ENCODE data around the gene CACNA1F.

CACNA1F gene

GRCh38 chrX:49212861-49213260 lies 20.3 kb downstream of the CACNA1F start:
- H3K9me3 ChIP-seq (ENCODE audit: control insufficient read depth, low read length): peaks cover 6% of the 10 kb centered on the region
- H3K4me1 ChIP-seq (ENCODE audit: control insufficient read depth, insufficient read depth, low read depth, low read length): no peaks in the 10 kb centered on the region
- H3K36me3 ChIP-seq (ENCODE audit: control insufficient read depth in 1 of 2, insufficient read depth in 2 of 2, low read depth in 1 of 2, low read length in 2 of 2): no peaks in the 10 kb centered on the region
- no peak overlapping the region for H3K9ac ChIP-seq (ENCODE audit: low read length)
- no peak overlapping the region for H3K14ac ChIP-seq (ENCODE audit: low read length in 2 of 2)
- H2AFZ ChIP-seq (ENCODE audit: low read depth, low read length): no peak overlapping the region
- no peak for DNase-seq
- no peak overlapping the region for H3K4me3 ChIP-seq (ENCODE audit: insufficient read depth in 1 of 2, low read depth in 1 of 2, low read length in 2 of 2)
- no peak overlapping the region for H2AK5ac ChIP-seq (ENCODE audit: low read length, severe bottlenecking)
- H3K18ac ChIP-seq (ENCODE audit: low read depth in 1 of 2, low read length in 2 of 2): no peak overlapping the region
- H3K23ac ChIP-seq (ENCODE audit: low read length in 2 of 2): no peak overlapping the region
- H2BK12ac ChIP-seq (ENCODE audit: low read length in 2 of 2): no peak overlapping the region
- no peak overlapping the region for H3K27ac ChIP-seq (ENCODE audit: low read length, poor library complexity, severe bottlenecking)
- no peak overlapping the region for H2BK120ac ChIP-seq (ENCODE audit: low read depth, low read length)
- no peak overlapping the region for H2BK15ac ChIP-seq (ENCODE audit: low read depth, poor library complexity, severe bottlenecking)
- no peak overlapping the region for H3K4me2 ChIP-seq (ENCODE audit: low read length, poor library complexity, severe bottlenecking)
- H3K79me1 ChIP-seq (replicated peaks; ENCODE audit: low read length, poor library complexity, severe bottlenecking): no peaks in the 10 kb centered on the region
- peaks cover 3 to 67% of the 10 kb centered on the region in 2 experiments for H3K27me3 ChIP-seq (ENCODE audit: control insufficient read depth in 1 of 2, insufficient read depth in 1 of 2, low read length in 2 of 2)
- WGBS: 58% methylated on average over 1 of the region's 1 CpG
- H4K91ac ChIP-seq (ENCODE audit: low read length): no peak overlapping the region
- no peak overlapping the region for H2BK5ac ChIP-seq (ENCODE audit: low read depth, low read length, poor library complexity, severe bottlenecking)
- no peak overlapping the region for H4K8ac ChIP-seq (ENCODE audit: low read length)
- H3K4ac ChIP-seq (ENCODE audit: low read depth in 1 of 2, low read length in 2 of 2): no peak overlapping the region

GRCh38 chrX:49212209-49212608 lies 20.9 kb downstream of the CACNA1F start:
- Histone ChIP-seq H3K4ac (ENCODE audit: low read depth in 1 of 2, low read length in 2 of 2) (no peak overlapping the region), H3K27ac (ENCODE audit: low read length, poor library complexity, severe bottlenecking) (no peak overlapping the region), H2AFZ (ENCODE audit: low read depth, low read length) (no peak overlapping the region), H3K4me1 (ENCODE audit: control insufficient read depth, insufficient read depth, low read depth, low read length) (no peaks in the 10 kb centered on the region), H3K14ac (ENCODE audit: low read length in 2 of 2) (no peak overlapping the region), H3K9me3 (ENCODE audit: control insufficient read depth, low read length) (peaks cover 6% of the 10 kb centered on the region), H2BK5ac (ENCODE audit: low read depth, low read length, poor library complexity, severe bottlenecking) (no peak overlapping the region), H2BK120ac (ENCODE audit: low read depth, low read length) (no peak overlapping the region), H3K4me3 (ENCODE audit: insufficient read depth in 1 of 2, low read depth in 1 of 2, low read length in 2 of 2) (no peak overlapping the region), H2BK15ac (ENCODE audit: low read depth, poor library complexity, severe bottlenecking) (no peak overlapping the region), H3K36me3 (ENCODE audit: control insufficient read depth in 1 of 2, insufficient read depth in 2 of 2, low read depth in 1 of 2, low read length in 2 of 2) (no peaks in the 10 kb centered on the region), H4K91ac (ENCODE audit: low read length) (no peak overlapping the region), H3K23ac (ENCODE audit: low read length in 2 of 2) (no peak overlapping the region), H3K79me1 (replicated peaks; ENCODE audit: low read length, poor library complexity, severe bottlenecking) (no peaks in the 10 kb centered on the region), H3K18ac (ENCODE audit: low read depth in 1 of 2, low read length in 2 of 2) (no peak overlapping the region), H3K27me3 (ENCODE audit: control insufficient read depth in 1 of 2, insufficient read depth in 1 of 2, low read length in 2 of 2) (peaks cover 3 to 67% of the 10 kb centered on the region in 2 experiments), H3K4me2 (ENCODE audit: low read length, poor library complexity, severe bottlenecking) (no peak overlapping the region), H2AK5ac (ENCODE audit: low read length, severe bottlenecking) (no peak overlapping the region), H2BK12ac (ENCODE audit: low read length in 2 of 2) (no peak overlapping the region), H4K8ac (ENCODE audit: low read length) (no peak overlapping the region), H3K9ac (ENCODE audit: low read length) (no peak overlapping the region)
- DNase-seq: no peak
- 88% methylated on average over 2 of the region's 2 CpGs for WGBS

- Histone ChIP-seq H4K91ac (ENCODE audit: low read length) (no peak overlapping the region), H3K4me1 (ENCODE audit: control insufficient read depth, insufficient read depth, low read depth, low read length) (no peaks in the 10 kb centered on the region), H2BK12ac (ENCODE audit: low read length in 2 of 2) (no peak overlapping the region), H3K4me3 (ENCODE audit: insufficient read depth in 1 of 2, low read depth in 1 of 2, low read length in 2 of 2) (no peak overlapping the region), H2AK5ac (ENCODE audit: low read length, severe bottlenecking) (no peak overlapping the region), H4K8ac (ENCODE audit: low read length) (no peak overlapping the region), H3K9me3 (ENCODE audit: control insufficient read depth, low read length) (peaks cover 6% of the 10 kb centered on the region), H3K27ac (ENCODE audit: low read length, poor library complexity, severe bottlenecking) (no peak overlapping the region), H2BK120ac (ENCODE audit: low read depth, low read length) (no peak overlapping the region), H2BK15ac (ENCODE audit: low read depth, poor library complexity, severe bottlenecking) (no peak overlapping the region), H3K27me3 (ENCODE audit: control insufficient read depth in 1 of 2, insufficient read depth in 1 of 2, low read length in 2 of 2) (peaks cover 3 to 66% of the 10 kb centered on the region in 2 experiments), H3K79me1 (replicated peaks; ENCODE audit: low read length, poor library complexity, severe bottlenecking) (no peaks in the 10 kb centered on the region), H3K4ac (ENCODE audit: low read depth in 1 of 2, low read length in 2 of 2) (no peak overlapping the region), H2AFZ (ENCODE audit: low read depth, low read length) (no peak overlapping the region), H3K23ac (ENCODE audit: low read length in 2 of 2) (no peak overlapping the region), H3K4me2 (ENCODE audit: low read length, poor library complexity, severe bottlenecking) (no peak overlapping the region), H3K9ac (ENCODE audit: low read length) (no peak overlapping the region), H2BK5ac (ENCODE audit: low read depth, low read length, poor library complexity, severe bottlenecking) (no peak overlapping the region), H3K18ac (ENCODE audit: low read depth in 1 of 2, low read length in 2 of 2) (no peak overlapping the region), H3K14ac (ENCODE audit: low read length in 2 of 2) (no peak overlapping the region), H3K36me3 (ENCODE audit: control insufficient read depth in 1 of 2, insufficient read depth in 2 of 2, low read depth in 1 of 2, low read length in 2 of 2) (no peaks in the 10 kb centered on the region)
- no peak for DNase-seq
- WGBS: 86% methylated on average over 7 of the region's 9 CpGs
Observed at GRCh38 chrX:49211074-49211473, 22.1 kb downstream of the CACNA1F start.

DNA sequence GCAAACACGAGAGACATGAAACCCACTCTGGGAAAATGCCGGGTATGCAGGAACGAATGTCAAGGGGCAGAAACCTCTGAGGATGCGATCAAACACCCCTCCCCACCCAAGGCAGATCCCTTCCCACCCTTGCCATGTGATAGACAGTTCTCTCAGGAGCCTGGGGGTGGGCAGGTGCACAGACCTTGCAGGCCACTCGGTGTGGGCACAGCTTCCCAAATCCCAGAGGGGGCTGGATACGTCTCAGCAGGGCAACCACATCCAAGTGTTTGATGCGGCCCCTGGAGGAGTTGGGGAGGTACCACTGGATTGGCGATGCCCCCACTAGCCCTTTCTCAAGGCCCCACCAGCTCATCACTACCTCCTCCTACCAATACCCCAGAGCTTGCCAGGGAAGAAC lies 22.7 kb downstream of the CACNA1F start:
- peaks cover 3 to 66% of the 10 kb centered on the region in 2 experiments for H3K27me3 ChIP-seq (ENCODE audit: control insufficient read depth in 1 of 2, insufficient read depth in 1 of 2, low read length in 2 of 2)
- no peak overlapping the region for H2AK5ac ChIP-seq (ENCODE audit: low read length, severe bottlenecking)
- H3K23ac ChIP-seq (ENCODE audit: low read length in 2 of 2): no peak overlapping the region
- DNase-seq: no peak
- no peak overlapping the region for H2BK120ac ChIP-seq (ENCODE audit: low read depth, low read length)
- no peaks in the 10 kb centered on the region for H3K4me1 ChIP-seq (ENCODE audit: control insufficient read depth, insufficient read depth, low read depth, low read length)
- H4K91ac ChIP-seq (ENCODE audit: low read length): no peak overlapping the region
- WGBS: 86% methylated on average over 2 of the region's 8 CpGs
- no peak overlapping the region for H3K18ac ChIP-seq (ENCODE audit: low read depth in 1 of 2, low read length in 2 of 2)
- H3K4ac ChIP-seq (ENCODE audit: low read depth in 1 of 2, low read length in 2 of 2): no peak overlapping the region
- no peak overlapping the region for H2BK12ac ChIP-seq (ENCODE audit: low read length in 2 of 2)
- peaks cover 6% of the 10 kb centered on the region for H3K9me3 ChIP-seq (ENCODE audit: control insufficient read depth, low read length)
- H4K8ac ChIP-seq (ENCODE audit: low read length): no peak overlapping the region
- H3K9ac ChIP-seq (ENCODE audit: low read length): no peak overlapping the region
- no peak overlapping the region for H3K14ac ChIP-seq (ENCODE audit: low read length in 2 of 2)
- H2BK15ac ChIP-seq (ENCODE audit: low read depth, poor library complexity, severe bottlenecking): no peak overlapping the region
- no peak overlapping the region for H3K4me2 ChIP-seq (ENCODE audit: low read length, poor library complexity, severe bottlenecking)
- no peak overlapping the region for H3K27ac ChIP-seq (ENCODE audit: low read length, poor library complexity, severe bottlenecking)
- no peak overlapping the region for H2AFZ ChIP-seq (ENCODE audit: low read depth, low read length)
- H3K79me1 ChIP-seq (replicated peaks; ENCODE audit: low read length, poor library complexity, severe bottlenecking): no peaks in the 10 kb centered on the region
- H3K36me3 ChIP-seq (ENCODE audit: control insufficient read depth in 1 of 2, insufficient read depth in 2 of 2, low read depth in 1 of 2, low read length in 2 of 2): no peaks in the 10 kb centered on the region
- no peak overlapping the region for H2BK5ac ChIP-seq (ENCODE audit: low read depth, low read length, poor library complexity, severe bottlenecking)
- no peak overlapping the region for H3K4me3 ChIP-seq (ENCODE audit: insufficient read depth in 1 of 2, low read depth in 1 of 2, low read length in 2 of 2)
